ENCODE data around the gene ASTN2. TPM values are rescaled to one million over a fixed set of nuclear protein-coding genes. Genes with fewer than 3 reads are reported as not detected.

ASTN2 gene
- polyA plus RNA-seq, 2 of the 4 experiments (the other 2 are of a cell fraction) = 5.8 to 11.6 TPM

GRCh38 chr9:116683535-116683934 is 731.3 kb downstream of the ASTN2 start:
- DNase-seq (ENCODE audit: low read depth in 1 of 2, low spot score in 1 of 2) (no peak), ATAC-seq (no peak), FAIRE-seq (no peak)
- Histone ChIP-seq H3K4me1 (peaks cover 22% of the 10 kb centered on the region), H3K9me3 (no peaks in the 10 kb centered on the region), H3K27ac (no peak overlapping the region), H3K4me3 (no peak overlapping the region), H3K4me2 (no peak overlapping the region)
- TF ChIP-seq TFCP2L1 (CRISPR knock-in tag; IDR thresholded peaks at IDR 0.05) (no peak), MAX (IDR thresholded peaks at IDR 0.05) (no peak)
- TF ChIP-seq, protein P1, sequence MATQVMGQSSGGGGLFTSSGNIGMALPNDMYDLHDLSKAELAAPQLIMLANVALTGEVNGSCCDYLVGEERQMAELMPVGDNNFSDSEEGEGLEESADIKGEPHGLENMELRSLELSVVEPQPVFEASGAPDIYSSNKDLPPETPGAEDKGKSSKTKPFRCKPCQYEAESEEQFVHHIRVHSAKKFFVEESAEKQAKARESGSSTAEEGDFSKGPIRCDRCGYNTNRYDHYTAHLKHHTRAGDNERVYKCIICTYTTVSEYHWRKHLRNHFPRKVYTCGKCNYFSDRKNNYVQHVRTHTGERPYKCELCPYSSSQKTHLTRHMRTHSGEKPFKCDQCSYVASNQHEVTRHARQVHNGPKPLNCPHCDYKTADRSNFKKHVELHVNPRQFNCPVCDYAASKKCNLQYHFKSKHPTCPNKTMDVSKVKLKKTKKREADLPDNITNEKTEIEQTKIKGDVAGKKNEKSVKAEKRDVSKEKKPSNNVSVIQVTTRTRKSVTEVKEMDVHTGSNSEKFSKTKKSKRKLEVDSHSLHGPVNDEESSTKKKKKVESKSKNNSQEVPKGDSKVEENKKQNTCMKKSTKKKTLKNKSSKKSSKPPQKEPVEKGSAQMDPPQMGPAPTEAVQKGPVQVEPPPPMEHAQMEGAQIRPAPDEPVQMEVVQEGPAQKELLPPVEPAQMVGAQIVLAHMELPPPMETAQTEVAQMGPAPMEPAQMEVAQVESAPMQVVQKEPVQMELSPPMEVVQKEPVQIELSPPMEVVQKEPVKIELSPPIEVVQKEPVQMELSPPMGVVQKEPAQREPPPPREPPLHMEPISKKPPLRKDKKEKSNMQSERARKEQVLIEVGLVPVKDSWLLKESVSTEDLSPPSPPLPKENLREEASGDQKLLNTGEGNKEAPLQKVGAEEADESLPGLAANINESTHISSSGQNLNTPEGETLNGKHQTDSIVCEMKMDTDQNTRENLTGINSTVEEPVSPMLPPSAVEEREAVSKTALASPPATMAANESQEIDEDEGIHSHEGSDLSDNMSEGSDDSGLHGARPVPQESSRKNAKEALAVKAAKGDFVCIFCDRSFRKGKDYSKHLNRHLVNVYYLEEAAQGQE (IDR thresholded peaks at IDR 0.05) = no peak
- ChIA-PET CTCF (interaction anchor here (1.5 kb wide), 1 partner anchor 8 kb away, joined by 6 read pairs; no protein-coding TSS in a partner anchor), POLR2A (no interaction called here)

GRCh38 chr9:116674210-116674980 is 740.5 kb downstream of the ASTN2 start:
- POLR2A ChIA-PET = no interaction called here
- Histone ChIP-seq H3K27ac (peak overlapping the region in 1 of 2 experiments; percentile 3; a peak in 1 of 6 replicates), H3K4me3 (no peak overlapping the region), H3K4me2 (no peak overlapping the region), H3K9me3 (no peaks in the 10 kb centered on the region), H3K4me1 (0 out of 3 replicates have a peak, but pooled peaks cover 3% of the 10 kb centered on the region)
- FAIRE-seq (no peak), ATAC-seq (no peak), DNase-seq (ENCODE audit: low read depth in 1 of 2, low spot score in 1 of 2) (no peak)
- CTCF ChIA-PET = interaction anchor here (0.6 to 2.6 kb wide), 5 partner anchors 9 to 286 kb away, joined by 3 to 10 read pairs (median 6); no protein-coding TSS in a partner anchor
- TF ChIP-seq CHD4 (IDR thresholded peaks at IDR 0.05; ENCODE audit: borderline replicate concordance) (no peak), SMC3 (IDR thresholded peaks at IDR 0.05) (no peak), TFCP2L1 (CRISPR knock-in tag; IDR thresholded peaks at IDR 0.05) (no peak), KDM5A (IDR thresholded peaks at IDR 0.05) (no peak), HOXA7 (CRISPR knock-in tag; IDR thresholded peaks at IDR 0.05) (no peak), RARB (CRISPR knock-in tag; IDR thresholded peaks at IDR 0.05) (no peak), HEYL (CRISPR knock-in tag; IDR thresholded peaks at IDR 0.05) (no peak), FOSB (CRISPR knock-in tag; IDR thresholded peaks at IDR 0.05) (no peak), MAX (IDR thresholded peaks at IDR 0.05) (no peak), FOSL2 (IDR thresholded peaks at IDR 0.05) (no peak), FOSL2 (CRISPR knock-in tag; IDR thresholded peaks at IDR 0.05) (no peak)
- WGBS (ENCODE audit: missing lambda C conversion rate) = 55% methylated on average over 5 of the region's 5 CpGs

DNA sequence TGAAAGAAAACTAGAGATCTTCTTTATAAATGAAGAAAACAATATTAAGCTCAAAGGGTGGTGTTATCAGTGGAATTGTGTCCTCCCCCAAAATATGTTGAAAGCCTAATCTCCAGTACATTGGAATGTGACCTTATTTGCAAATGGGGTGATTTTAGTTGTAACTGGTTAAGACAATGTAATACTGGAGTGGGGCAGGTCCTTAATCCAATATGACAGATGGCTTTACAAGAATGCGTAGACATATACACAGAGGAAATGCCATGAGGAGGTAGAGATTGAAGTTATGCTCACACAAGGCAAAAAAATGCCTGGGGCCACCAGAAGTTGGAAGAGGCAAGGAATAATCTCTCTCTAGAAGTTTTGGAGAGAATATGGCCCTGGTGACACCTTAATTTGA is 741.5 kb downstream of the ASTN2 start:
- Histone ChIP-seq H3K4me2 (no peak overlapping the region), H3K4me3 (no peak overlapping the region), H3K27ac (no peak overlapping the region), H3K9me3 (no peaks in the 10 kb centered on the region), H3K4me1 (0 out of 3 replicates have a peak, but pooled peaks cover 3% of the 10 kb centered on the region)
- CTCF ChIA-PET = interaction anchor here (1.0 to 2.6 kb wide), 3 partner anchors 12 to 1082 kb away, joined by 3 to 10 read pairs (median 3); no protein-coding TSS in a partner anchor
- ATAC-seq = no peak
- no peak for FAIRE-seq
- no peak for DNase-seq (ENCODE audit: low read depth in 1 of 2, low spot score in 1 of 2)
- TF ChIP-seq ZC3H11A (IDR thresholded peaks at IDR 0.05) (no peak), EHMT2 (IDR thresholded peaks at IDR 0.05; ENCODE audit: low read depth) (no peak), FOSB (CRISPR knock-in tag; IDR thresholded peaks at IDR 0.05) (no peak), RAD21 (conservative IDR thresholded peaks at IDR 0.05 in 1 of 2, IDR thresholded peaks at IDR 0.05 in 1 of 2) (no peak), FOXS1 (CRISPR knock-in tag; IDR thresholded peaks at IDR 0.05) (no peak), CBX2 (IDR thresholded peaks at IDR 0.05; ENCODE audit: borderline replicate concordance, low read depth) (no peak), TP53 (CRISPR knock-in tag; IDR thresholded peaks at IDR 0.05) (no peak), KDM5A (IDR thresholded peaks at IDR 0.05) (no peak), NFE2L2 (conservative IDR thresholded peaks at IDR 0.05; ENCODE audit: low read length) (no peak), RFX5 (IDR thresholded peaks at IDR 0.05) (no peak), HEYL (CRISPR knock-in tag; IDR thresholded peaks at IDR 0.05) (no peak), GATA3 (IDR thresholded peaks at IDR 0.05; ENCODE audit: borderline replicate concordance) (no peak)
- TF ChIP-seq, protein P2, sequence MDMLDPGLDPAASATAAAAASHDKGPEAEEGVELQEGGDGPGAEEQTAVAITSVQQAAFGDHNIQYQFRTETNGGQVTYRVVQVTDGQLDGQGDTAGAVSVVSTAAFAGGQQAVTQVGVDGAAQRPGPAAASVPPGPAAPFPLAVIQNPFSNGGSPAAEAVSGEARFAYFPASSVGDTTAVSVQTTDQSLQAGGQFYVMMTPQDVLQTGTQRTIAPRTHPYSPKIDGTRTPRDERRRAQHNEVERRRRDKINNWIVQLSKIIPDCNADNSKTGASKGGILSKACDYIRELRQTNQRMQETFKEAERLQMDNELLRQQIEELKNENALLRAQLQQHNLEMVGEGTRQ (IDR thresholded peaks at IDR 0.05) = no peak
- TF ChIP-seq, protein P3, sequence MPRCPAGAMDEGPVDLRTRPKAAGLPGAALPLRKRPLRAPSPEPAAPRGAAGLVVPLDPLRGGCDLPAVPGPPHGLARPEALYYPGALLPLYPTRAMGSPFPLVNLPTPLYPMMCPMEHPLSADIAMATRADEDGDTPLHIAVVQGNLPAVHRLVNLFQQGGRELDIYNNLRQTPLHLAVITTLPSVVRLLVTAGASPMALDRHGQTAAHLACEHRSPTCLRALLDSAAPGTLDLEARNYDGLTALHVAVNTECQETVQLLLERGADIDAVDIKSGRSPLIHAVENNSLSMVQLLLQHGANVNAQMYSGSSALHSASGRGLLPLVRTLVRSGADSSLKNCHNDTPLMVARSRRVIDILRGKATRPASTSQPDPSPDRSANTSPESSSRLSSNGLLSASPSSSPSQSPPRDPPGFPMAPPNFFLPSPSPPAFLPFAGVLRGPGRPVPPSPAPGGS (IDR thresholded peaks at IDR 0.05) = no peak
- WGBS (ENCODE audit: missing lambda C conversion rate) = 92% methylated on average over 1 of the region's 1 CpG
- POLR2A ChIA-PET = no interaction called here
